NCI-H146 (cell line): ENCODE results near the gene AIF1.

Experiments
- DNase-seq: peaks from one replicate; lab custom pipeline; 2025; lab: John Stamatoyannopoulos, UW

The AIF1 gene

GRCh38 chr6:31614684-31615578 is at the start of gene AIF1:
TSS of gene AIF1 (plus strand) at chr6:31615234. CDS start at chr6:31615330, 96 bp downstream.
- no peak for DNase-seq

- DNase-seq: no peak
Observed at GRCh38 chr6:31567531-31568370, 47.3 kb upstream of the AIF1 start.

- DNase-seq: no peak
Observed at GRCh38 chr6:31568537-31568961, 46.5 kb upstream of the AIF1 start.

GRCh38 chr6:31569861-31570536 is 45.0 kb upstream of the AIF1 start:
- no peak for DNase-seq

GRCh38 chr6:31572041-31572911 is 42.8 kb upstream of the AIF1 start, which contains the start of gene LTA:
TSS of gene LTA (plus strand) at chr6:31572289. CDS start at chr6:31572743, 454 bp downstream.
- no peak for DNase-seq

GRCh38 chr6:31573239-31574105 is 41.6 kb upstream of the AIF1 start:
- no peak for DNase-seq

- no peak for DNase-seq
Observed at GRCh38 chr6:31574106-31575061, 40.6 kb upstream of the AIF1 start.

GRCh38 chr6:31575335-31575901 is 39.6 kb upstream of the AIF1 start, which contains the start of gene TNF:
TSS of gene TNF (plus strand) at chr6:31575565. CDS start at chr6:31575742, 177 bp downstream.
- DNase-seq: no peak

GRCh38 chr6:31575952-31576685 is 38.9 kb upstream of the AIF1 start:
- no peak for DNase-seq

GRCh38 chr6:31576897-31577578 is 38.0 kb upstream of the AIF1 start:
- DNase-seq: no peak

GRCh38 chr6:31577579-31577966 is 37.5 kb upstream of the AIF1 start:
- DNase-seq: no peak

GRCh38 chr6:31578184-31579118 is 36.6 kb upstream of the AIF1 start:
- no peak for DNase-seq

GRCh38 chr6:31579119-31579505 is 35.9 kb upstream of the AIF1 start:
- DNase-seq: no peak

GRCh38 chr6:31579546-31580437 is 35.2 kb upstream of the AIF1 start:
- DNase-seq: no peak

- no peak for DNase-seq
Observed at GRCh38 chr6:31580438-31580740, 34.6 kb upstream of the AIF1 start.
